Left ventricle myocardium inferior (tissue), 1 donor: ENCODE measurements around the gene LBH. TPM values are rescaled to one million over a fixed set of nuclear protein-coding genes. Genes with fewer than 3 reads are reported as not detected.

Source experiments
- DNase-seq: peaks from one replicate; pipeline ENCODE4 v3.0.0-alpha.2; 2020
- H3K27ac ChIP-seq: fragments of 200-600 bp; replicated peaks from 2 replicates; pipeline ENCODE4 v1.8.0; 2021
- H3K27me3 ChIP-seq: fragments of 200-600 bp; 2 replicates; pipeline ENCODE4 v1.8.0; 2021; ENCODE audit warnings: low read depth
- H3K36me3 ChIP-seq: fragments of 200-600 bp; 2 replicates; pipeline ENCODE4 v1.8.0; 2021
- H3K4me1 ChIP-seq: fragments of 200-600 bp; 2 replicates; pipeline ENCODE4 v1.8.0; 2021
- H3K4me3 ChIP-seq: fragments of 200-600 bp; 2 replicates; pipeline ENCODE4 v1.8.0; 2021; ENCODE audit warnings: mild to moderate bottlenecking, moderate library complexity
- H3K9me3 ChIP-seq: fragments of 200-600 bp; replicated peaks from 2 replicates; pipeline ENCODE4 v1.8.0; 2021
- intact Hi-C: fragments of 100-400 bp; cut with micrococcal nuclease; formaldehyde crosslinking; loops from one replicate; pipeline ENCODE4 v1.11.0; 2022
- total RNA-seq: library from RNA; stranded (reverse); fragmentation: NEBNext Ultra II Directional; extraction: Animal tissue kit (Norgen Biotek cat#: 25700); gene quantifications from one replicate; pipeline ENCODE4 v1.2.1, GENCODE V29; 2021
- TF ChIP-seq, protein P1 (sequence below): fragments of 200-600 bp; IDR thresholded peaks from 2 replicates; pipeline ENCODE4 v1.8.0; 2021; ENCODE audit warnings: antibody characterized with exemption, mild to moderate bottlenecking, borderline replicate concordance
- donor health status: DM: no; HTN: yes; CAD: no; lungs with severe emphysema.

The LBH gene
- total RNA-seq, 1 donor from 2014 or later, result 200 TPM

DNA sequence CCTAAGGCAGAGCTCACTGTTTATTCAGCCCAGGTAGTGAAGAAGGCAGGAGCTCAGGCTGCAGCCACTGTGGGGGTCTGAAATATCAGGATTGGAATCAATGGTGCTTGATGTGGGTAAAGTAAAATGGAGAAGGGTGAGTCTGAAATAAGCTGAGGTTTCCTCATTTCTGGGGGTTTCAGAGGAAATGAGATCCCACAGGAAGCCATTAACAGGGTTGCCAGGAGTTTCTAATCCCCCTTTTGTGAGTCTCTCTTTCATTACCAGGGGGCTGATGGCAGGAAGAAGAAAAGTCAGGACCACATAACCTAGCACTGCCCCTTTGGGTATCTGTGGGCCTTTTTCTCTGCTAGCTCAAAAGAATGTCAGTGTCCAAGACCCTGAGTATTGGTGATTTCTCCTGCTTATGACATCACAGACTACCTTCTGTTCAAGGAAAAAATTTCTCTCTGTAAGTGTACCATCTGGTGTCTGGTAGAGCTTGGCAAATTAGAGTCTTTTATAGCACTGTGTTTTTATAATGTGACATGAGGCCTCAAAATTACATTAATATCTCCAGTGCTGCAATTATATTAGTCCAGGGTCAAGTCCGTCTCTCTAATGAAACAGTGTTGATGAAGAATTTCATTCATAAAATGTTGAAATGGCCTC is 56.0 kb downstream of the LBH start:
- Histone ChIP-seq H3K27ac (no peak overlapping the region), H3K9me3 (no peaks in the 10 kb centered on the region), H3K4me1 (peaks cover 5% of the 10 kb centered on the region), H3K36me3 (no peaks in the 10 kb centered on the region), H3K27me3 (no peaks in the 10 kb centered on the region), H3K4me3 (no peak overlapping the region)
- intact Hi-C loops, result no loop called here
- DNase-seq, result no peak
- TF ChIP-seq, protein P1, sequence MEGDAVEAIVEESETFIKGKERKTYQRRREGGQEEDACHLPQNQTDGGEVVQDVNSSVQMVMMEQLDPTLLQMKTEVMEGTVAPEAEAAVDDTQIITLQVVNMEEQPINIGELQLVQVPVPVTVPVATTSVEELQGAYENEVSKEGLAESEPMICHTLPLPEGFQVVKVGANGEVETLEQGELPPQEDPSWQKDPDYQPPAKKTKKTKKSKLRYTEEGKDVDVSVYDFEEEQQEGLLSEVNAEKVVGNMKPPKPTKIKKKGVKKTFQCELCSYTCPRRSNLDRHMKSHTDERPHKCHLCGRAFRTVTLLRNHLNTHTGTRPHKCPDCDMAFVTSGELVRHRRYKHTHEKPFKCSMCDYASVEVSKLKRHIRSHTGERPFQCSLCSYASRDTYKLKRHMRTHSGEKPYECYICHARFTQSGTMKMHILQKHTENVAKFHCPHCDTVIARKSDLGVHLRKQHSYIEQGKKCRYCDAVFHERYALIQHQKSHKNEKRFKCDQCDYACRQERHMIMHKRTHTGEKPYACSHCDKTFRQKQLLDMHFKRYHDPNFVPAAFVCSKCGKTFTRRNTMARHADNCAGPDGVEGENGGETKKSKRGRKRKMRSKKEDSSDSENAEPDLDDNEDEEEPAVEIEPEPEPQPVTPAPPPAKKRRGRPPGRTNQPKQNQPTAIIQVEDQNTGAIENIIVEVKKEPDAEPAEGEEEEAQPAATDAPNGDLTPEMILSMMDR, result no peak

DNA sequence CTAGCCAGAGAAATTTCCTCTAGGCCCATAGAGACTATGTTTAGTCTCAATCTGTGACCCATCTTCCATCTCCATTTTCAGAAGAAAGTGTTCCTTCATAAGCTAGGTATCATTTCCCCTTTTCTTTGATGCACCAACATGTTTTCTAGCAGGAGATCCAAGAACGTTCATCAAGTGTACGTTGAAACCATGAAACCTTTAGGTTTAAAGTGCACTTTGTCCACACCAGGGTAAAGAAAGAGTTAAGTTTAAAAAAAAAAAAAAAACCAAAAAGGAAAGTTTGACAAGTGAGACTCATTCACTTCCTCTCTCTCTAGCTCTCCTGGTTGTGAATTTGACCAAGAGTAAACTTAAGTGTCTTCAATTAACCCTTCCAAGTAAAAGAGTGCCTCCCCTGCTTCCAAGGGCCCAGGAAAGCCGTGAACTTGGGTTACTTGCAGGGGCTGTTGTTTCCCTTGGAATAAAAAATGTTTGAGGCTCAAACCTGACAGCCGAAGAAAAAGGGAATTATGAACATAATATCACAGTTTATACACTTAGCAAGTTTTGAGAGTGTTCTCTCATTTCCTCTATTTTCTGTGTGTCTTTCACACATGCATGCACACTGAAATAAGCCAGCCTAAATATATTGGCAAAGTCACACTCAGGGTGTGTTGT is 56.7 kb downstream of the LBH start:
- H3K9me3 ChIP-seq, result no peaks in the 10 kb centered on the region
- no peak for DNase-seq
- H3K36me3 ChIP-seq, result no peaks in the 10 kb centered on the region
- TF ChIP-seq, protein P1, result no peak
- intact Hi-C loops, result no loop called here
- H3K4me3 ChIP-seq, result no peak overlapping the region
- peaks cover 5% of the 10 kb centered on the region for H3K4me1 ChIP-seq
- H3K27ac ChIP-seq, result no peak overlapping the region
- H3K27me3 ChIP-seq, result no peaks in the 10 kb centered on the region

DNA sequence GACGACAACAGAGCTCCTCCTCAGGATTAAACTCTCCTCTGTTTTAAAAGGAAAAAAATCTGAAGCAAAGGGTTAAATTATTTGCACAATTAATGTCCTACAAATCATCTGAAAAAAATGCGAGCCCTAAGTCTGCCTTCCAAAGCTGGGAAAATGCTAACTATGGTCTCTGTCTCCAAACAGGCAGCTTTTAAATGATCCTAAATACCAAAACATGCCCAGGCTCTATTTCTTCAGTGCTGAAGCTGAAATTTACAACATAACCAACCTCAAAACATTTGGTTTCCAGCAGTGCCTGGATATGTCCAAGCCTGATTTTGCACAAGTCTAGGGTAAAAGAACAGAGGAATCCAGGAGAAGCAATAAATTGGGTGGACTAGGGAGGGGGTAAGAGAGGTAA is 57.2 kb downstream of the LBH start:
- Histone ChIP-seq H3K27me3 (no peaks in the 10 kb centered on the region), H3K27ac (no peak overlapping the region), H3K4me1 (peaks cover 10% of the 10 kb centered on the region), H3K36me3 (no peaks in the 10 kb centered on the region), H3K4me3 (no peak overlapping the region), H3K9me3 (no peaks in the 10 kb centered on the region)
- DNase-seq, result no peak
- intact Hi-C loops, result no loop called here
- TF ChIP-seq, protein P1, result no peak

DNA sequence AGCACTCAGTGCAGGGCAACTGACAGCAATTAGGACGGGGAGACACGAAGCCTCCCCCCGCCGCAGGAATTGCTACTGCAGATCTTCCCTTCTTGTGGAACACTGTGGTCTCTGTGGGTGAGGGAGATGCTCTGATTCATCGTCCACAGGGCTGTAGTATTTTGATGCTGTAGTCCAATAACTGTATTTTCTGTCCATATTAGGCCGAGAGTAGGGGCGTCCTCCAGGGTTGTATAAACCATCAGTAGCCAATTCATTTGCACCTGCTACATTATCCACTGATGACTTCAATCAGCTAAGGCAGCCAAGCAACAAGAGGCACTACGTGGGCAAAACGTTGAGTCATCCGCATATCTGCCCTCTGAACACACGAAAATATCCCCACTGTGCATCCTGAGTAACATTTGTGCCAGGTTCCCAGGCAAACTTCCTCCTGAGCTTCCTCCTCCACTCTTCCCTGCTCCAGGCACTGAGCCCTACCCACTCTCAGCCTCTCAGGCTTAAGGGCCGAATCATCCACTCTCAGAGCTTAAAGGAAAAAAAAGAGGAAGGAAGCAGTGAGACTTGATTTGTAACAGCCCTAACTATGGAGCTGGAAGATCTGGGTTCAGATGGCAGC is 62.1 kb downstream of the LBH start:
- H3K4me3 ChIP-seq, result no peak overlapping the region
- no peaks in the 10 kb centered on the region for H3K9me3 ChIP-seq
- TF ChIP-seq, protein P1, result no peak
- H3K36me3 ChIP-seq, result no peaks in the 10 kb centered on the region
- DNase-seq, result no peak
- H3K4me1 ChIP-seq, result peaks cover 7% of the 10 kb centered on the region
- H3K27ac ChIP-seq, result no peak overlapping the region
- intact Hi-C loops, result no loop called here
- H3K27me3 ChIP-seq, result no peaks in the 10 kb centered on the region

DNA sequence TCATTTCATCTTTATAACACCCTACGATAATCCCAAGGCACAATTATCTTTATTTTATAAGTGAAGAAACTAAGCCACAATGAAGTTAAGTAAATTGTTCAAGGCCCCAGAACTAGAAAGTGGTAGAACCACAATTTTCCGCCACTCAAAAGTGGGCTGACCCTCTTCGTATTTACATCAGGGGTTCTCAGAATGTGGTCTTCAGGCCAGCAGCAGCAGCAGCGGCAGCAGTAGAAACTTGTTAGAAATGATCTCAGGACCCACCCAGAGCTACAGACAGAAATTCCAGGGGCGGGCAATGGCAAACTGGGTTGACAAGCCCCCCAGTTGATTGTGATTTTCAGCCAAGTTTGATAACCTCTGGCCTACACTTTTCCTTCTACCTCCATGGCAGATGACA is 62.8 kb downstream of the LBH start:
- Histone ChIP-seq H3K4me1 (peaks cover 7% of the 10 kb centered on the region), H3K27ac (no peak overlapping the region)

More for the DNA sequence above, 62.8 kb downstream of the LBH start:
- TF ChIP-seq, protein P1, result no peak
- Histone ChIP-seq H3K27me3 (no peaks in the 10 kb centered on the region), H3K4me3 (no peak overlapping the region), H3K9me3 (no peaks in the 10 kb centered on the region), H3K36me3 (no peaks in the 10 kb centered on the region)
- intact Hi-C loops, result no loop called here
- DNase-seq, result no peak
